HG03280 (cell line): ENCODE data around the gene ITGB6.
A peak's percentile ranks its signal among the peaks of the same experiment; 100 is the strongest.

Experiments
- ATAC-seq: cut with Tn5 transposase; IDR thresholded peaks from one replicate; pipeline ENCODE4 v1.9.1; 2021; ENCODE audit warnings: mild to moderate bottlenecking, moderate library complexity; ENCODE audit not compliant: unreplicated experiment

The ITGB6 gene, protein sequence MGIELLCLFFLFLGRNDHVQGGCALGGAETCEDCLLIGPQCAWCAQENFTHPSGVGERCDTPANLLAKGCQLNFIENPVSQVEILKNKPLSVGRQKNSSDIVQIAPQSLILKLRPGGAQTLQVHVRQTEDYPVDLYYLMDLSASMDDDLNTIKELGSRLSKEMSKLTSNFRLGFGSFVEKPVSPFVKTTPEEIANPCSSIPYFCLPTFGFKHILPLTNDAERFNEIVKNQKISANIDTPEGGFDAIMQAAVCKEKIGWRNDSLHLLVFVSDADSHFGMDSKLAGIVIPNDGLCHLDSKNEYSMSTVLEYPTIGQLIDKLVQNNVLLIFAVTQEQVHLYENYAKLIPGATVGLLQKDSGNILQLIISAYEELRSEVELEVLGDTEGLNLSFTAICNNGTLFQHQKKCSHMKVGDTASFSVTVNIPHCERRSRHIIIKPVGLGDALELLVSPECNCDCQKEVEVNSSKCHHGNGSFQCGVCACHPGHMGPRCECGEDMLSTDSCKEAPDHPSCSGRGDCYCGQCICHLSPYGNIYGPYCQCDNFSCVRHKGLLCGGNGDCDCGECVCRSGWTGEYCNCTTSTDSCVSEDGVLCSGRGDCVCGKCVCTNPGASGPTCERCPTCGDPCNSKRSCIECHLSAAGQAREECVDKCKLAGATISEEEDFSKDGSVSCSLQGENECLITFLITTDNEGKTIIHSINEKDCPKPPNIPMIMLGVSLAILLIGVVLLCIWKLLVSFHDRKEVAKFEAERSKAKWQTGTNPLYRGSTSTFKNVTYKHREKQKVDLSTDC

DNA sequence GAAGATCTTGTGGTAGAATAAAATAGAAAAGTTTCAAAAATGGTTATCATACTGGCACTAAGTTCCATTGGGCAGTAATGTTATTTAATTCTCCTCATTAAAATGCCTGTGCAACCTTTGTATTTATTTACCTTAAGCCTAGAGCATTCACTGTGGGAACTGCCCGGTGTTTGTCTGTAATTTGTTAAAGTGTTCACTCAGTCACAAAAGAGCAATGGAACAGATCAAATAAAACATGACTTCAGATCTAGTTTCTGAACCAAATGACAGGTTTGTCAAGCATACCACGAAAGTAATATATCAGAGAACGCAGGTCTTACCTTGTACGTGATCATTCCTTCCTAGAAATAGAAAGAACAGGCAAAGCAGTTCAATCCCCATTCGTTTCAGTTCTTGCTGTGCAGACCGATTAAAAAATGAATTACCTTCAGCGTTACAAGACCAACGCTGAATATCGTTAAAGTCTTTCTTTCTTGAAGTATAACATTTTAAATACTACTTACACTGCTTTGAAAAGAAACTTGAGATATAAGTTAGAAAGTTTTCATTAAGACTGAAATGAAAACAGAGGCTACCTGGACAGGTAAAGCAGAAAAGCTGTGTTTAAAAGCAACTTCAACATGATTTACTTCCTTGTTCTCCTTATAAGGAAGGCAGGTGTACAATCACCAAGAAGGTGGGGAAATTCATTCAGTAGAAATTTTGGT is at the start of gene ITGB6:
Gene ITGB6 (minus strand): TSS at position 590 of the 707 bp plus-strand sequence. CDS start 209 bp downstream, at position 381.
- no peak for ATAC-seq

- ATAC-seq: no peak
Measured at GRCh38 chr2:160247296-160248035, 47.4 kb upstream of the ITGB6 start.

- ATAC-seq: no peak
Measured at GRCh38 chr2:160246356-160246755, 46.3 kb upstream of the ITGB6 start.

GRCh38 chr2:160245614-160246155 is 45.6 kb upstream of the ITGB6 start:
- no peak for ATAC-seq

DNA sequence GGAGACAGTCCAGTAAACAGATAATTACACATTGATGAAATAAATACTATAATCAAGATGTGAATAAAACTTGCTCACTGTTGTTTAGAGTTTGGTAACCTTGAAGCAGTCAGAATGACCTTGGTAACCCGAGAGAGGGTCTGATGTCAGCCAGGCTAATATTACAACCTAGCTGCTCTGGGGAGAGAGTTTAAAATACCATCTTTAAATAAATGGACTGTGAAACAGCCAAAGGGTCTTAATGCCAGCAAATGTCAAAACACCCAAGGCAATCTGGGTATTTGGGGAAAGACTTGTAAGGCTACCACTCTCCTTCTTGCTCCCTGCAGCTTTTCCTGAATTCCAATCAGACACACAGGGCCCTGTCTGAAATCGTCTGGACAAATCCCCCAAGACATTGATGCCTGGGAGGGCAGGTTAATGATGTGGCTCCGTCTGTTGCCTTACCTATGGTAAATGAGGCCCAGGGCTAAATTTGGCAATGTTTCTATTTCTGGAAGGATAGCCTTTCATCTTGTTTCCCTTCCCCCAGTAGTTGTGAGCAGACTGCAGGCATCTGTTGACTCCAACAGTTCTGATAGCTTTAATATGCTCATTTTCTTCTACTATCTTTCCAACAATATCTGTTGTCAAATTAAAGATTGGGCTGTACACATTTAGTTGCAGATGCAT is 43.0 kb upstream of the ITGB6 start:
- no peak for ATAC-seq

DNA sequence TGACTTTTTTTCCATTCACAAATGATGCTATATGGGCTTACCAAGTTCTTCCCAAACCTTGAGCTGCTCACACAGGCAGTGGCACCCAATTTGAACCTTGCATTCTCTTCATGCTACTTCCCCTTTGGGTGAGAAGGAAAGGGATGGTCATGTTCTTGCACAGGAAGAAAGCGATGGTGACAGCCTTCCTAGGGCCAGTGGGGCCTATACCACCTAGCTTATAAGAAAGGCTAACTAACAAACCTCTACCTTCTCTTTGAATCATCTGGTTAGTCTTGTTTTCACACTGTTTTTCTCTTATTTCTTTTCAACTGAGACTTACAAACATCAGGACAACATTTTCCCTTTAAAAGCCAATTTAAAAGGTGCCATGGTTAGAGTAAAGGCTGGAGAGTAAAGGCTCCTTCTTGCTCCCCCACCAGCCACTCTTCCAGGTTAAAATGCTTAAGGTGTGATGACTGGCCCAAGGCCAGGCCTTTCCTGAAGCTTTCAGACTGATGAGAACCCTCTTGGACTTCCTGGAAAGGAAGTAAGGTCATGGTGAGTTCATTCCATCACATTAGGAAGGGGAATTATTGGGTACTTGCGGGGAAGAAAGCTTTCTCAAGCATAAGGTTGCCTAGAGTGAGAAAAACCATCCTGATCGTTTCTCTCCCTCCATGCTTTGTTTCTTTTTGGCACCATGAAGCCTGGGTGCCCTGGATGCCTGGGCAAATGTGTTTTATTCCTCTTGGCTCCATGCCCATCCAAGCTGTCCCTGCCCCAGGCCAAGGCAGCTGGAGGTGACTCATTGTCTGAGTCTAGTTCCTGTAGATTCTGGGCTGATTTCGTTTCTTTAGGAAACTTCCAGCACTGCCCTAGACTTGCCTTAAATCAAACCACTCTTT is 41.4 kb upstream of the ITGB6 start:
- no peak for ATAC-seq

DNA sequence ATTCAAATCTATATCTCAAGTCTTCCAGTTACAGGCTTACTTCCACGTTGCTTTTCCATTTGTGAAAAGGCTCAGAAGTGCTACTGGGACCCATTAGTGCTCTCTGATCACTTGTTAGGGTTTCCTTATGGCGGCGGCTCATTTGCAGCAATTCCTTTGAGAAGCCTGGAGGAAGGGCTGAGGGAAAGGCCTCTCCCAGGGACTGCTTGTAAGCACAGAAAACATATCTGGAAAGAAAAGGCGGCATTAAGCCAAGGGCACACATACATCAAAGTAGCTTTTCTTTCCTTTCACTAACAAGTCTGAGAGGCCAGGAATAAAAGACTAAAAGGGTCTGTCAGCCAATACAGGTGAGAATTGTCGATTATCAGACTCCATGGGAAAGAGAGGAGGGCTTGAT is 39.4 kb upstream of the ITGB6 start:
- no peak for ATAC-seq

DNA sequence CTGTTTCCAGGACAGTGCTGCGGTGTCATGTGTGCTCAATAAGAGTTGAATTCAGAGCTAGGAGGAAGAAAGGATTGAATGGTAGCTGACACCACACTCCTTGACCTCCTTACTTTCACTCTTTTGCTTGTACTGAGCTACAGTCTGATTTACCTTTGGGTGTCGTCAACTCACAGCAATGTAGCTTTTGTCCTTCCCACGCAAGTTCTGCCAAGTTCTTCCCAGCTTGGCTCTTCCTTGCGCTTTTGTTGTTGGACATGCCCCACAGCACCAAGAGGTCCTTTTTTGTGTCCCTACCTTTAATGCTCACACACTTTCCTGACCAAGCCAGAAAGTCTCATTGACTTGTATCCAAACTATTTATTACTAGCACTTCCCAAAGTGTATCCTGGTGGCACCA is 38.3 kb upstream of the ITGB6 start:
- ATAC-seq: no peak

GRCh38 chr2:160232905-160233475 is 32.9 kb upstream of the ITGB6 start:
- ATAC-seq: no peak

DNA sequence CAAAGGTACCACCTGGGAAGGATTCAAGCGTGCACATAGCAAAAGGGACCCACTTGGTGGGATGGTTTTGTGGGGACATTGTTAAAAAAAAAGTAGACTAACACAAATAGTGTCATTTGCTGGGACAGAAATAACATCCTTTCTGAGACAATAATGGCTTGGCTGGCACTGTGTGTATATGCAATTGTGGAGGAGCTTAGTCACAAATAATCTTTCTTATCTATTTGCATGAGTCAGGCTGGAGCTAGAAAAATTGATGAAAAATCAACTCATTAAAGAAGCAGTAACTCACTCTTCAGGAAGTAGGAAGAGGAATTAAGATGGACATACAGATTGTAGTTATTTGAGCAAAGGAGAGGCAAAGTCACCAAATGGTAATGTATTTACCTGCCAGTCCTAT is 29.5 kb upstream of the ITGB6 start:
- no peak for ATAC-seq

DNA sequence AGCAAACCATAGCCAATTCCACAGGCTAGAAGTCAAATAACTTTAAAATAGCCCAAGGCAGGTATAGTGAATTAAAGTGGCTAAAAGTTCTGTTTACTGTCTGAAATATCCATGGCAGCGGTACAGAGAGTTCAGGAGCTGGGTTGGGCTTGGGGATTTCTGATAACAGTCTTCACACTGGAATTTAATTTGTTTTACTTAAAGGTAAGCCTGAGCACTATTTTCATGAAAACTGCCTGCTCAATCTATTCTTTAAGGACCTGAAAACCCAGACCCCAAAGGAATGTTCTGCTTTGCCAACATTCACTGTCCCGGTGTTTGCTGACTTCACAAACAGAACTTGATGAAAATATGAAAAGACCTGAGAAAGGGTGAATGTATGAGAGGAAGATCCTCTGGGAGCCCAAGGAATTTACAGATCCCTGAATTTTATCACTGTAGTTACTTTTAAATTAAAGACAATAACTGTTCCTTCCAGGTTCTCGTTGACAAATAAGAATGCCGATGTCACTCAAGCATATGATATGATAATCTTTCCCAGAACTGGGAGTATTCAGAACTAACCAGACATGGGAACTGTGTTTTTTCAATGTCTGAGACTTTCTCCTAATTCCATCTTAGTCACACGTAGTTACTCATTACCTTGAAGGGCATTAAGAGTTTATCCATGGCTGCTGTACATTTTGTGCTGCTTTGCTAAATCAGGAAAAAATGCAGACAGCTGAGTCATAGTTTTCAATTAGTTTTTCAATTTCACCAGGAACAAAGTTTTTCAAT is 28.3 kb upstream of the ITGB6 start:
- no peak for ATAC-seq

- ATAC-seq: no peak
Measured at GRCh38 chr2:160227293-160227915, 27.3 kb upstream of the ITGB6 start.

- ATAC-seq: no peak
Measured at GRCh38 chr2:160226367-160226766, 26.3 kb upstream of the ITGB6 start.

GRCh38 chr2:160225722-160226121 is 25.6 kb upstream of the ITGB6 start:
- ATAC-seq: no peak

DNA sequence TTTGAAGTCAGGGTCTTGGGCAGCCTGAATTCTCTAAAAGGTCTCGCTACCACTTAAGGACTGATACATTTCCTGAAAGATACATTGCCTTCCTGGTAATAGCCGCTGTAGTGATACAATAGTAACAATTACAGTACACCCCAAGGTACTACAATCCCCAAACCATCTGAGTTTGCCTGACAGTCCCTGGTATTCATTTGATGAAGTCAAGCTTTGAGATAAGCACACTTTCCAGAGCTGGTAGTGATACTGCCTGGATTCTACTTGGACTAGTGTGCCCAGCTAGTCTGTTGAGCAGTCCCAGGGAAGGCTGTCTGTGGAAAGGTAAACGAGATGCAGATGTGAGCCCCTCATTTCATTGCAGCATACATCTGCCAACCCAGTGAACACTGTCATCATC is 24.4 kb upstream of the ITGB6 start:
- ATAC-seq: peak; percentile 16

DNA sequence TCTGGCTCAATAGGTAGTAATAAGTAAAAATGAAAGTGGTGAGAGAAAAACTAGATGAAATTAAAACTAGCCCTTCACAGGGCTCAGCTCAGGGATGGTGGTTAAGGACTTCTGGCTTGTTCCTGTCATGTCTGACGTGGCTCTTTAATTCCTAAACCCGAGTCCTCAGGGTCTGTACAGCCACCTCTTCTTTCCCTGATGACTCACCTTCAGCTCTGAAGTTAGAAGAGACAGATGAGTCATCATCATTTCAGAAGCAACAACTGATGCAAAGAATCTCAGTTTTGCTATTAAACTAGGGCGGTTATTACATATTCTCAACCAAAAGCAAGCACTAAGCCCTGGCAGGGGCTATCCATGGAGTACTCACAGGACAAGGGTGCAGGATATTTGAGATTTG is 24.0 kb upstream of the ITGB6 start:
- ATAC-seq: peak; percentile 94

DNA sequence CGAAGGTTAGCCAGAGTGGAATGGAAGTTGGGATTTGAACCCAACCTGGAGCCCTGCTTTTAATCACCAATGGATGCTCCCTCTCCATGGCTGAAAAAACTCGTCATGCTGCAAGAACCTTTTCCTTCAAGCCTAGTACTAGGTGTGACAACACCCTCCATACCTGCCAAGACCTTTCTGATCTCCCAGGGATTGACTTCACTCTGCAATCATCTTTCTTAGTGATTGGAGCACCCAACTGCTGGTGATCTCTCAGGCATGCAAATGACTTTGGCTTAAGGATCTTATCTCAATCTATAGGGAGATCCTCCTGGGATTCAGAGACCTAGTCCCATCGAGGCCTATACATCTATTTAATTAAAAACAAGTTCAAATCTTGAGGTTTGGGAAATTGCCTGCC is 23.5 kb upstream of the ITGB6 start:
- ATAC-seq: no peak
